DOHH2 (cell line): Measurements from ENCODE around the gene ELF1.

Experiments used
- CTCF ChIP-seq: fragments of 200-600 bp; sonication (generic); IDR thresholded peaks from one replicate; pipeline ENCODE4 v1.5.1; 2014; ENCODE audit warnings: antibody characterized with exemption, mild to moderate bottlenecking, low read depth, low read length; ENCODE audit not compliant: poor library complexity, severe bottlenecking
- EZH2phosphoT487 ChIP-seq: fragments of 200-600 bp; sonication (generic); IDR thresholded peaks from 2 replicates; pipeline ENCODE4 v1.6.1; 2017; ENCODE audit warnings: borderline replicate concordance, mild to moderate bottlenecking, antibody characterized with exemption, low read length, moderate library complexity, mixed read lengths

- TF ChIP-seq CTCF = no peak
- no peak for TF ChIP-seq EZH2phosphoT487
Observed at GRCh38 chr13:41058295-41059070, 39.4 kb upstream of the ELF1 start.
